Measurements from ENCODE around the gene RABGAP1L. TPM values are rescaled to one million over a fixed set of nuclear protein-coding genes. Genes with fewer than 3 reads are reported as not detected.
A peak's percentile ranks its signal among the peaks of the same experiment; 100 is the strongest.

Gene RABGAP1L
- total RNA-seq, 1 donor from 2014 or later: 69.2 TPM

DNA sequence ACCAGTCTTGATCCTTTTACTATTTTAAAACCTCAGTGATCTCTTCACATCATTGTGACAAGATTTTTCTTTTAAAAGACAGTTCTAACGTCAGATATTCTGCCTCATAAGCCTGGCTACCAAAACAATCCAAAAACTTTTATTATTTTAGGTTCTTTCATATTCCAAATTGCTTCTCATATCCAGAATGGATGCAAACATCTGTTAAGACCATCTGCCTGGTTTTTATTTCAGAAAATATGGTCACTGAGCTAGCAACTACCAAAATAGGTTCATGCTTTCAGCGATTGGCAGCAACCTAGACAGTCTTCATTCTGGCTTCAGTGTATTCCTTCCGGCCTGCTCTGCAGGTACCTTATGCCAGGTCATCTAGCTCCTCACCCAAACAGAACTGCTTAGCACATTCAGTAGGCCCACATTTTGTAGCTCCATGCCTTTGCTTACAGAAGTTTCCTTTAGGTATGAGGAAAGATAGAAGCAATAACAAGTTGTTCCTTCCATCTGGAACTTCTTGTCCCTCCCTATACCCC is 781.4 kb downstream of the RABGAP1L start:
- Histone ChIP-seq H3K27ac (replicated peaks) (no peak overlapping the region), H3K4me3 (no peak overlapping the region), H3K27me3 (ENCODE audit: low read depth) (no peaks in the 10 kb centered on the region), H3K9me3 (replicated peaks) (no peaks in the 10 kb centered on the region), H3K36me3 (no peaks in the 10 kb centered on the region), H3K4me1 (peaks cover 29% of the 10 kb centered on the region)
- intact Hi-C loops (cut with micrococcal nuclease): no loop called here
- TF ChIP-seq CTCF (IDR thresholded peaks at IDR 0.05; ENCODE audit: borderline replicate concordance): no peak
- no peak for DNase-seq

- Histone ChIP-seq H3K27me3 (ENCODE audit: low read depth) (no peaks in the 10 kb centered on the region), H3K4me3 (no peak overlapping the region), H3K4me1 (peaks cover 29% of the 10 kb centered on the region), H3K27ac (replicated peaks) (no peak overlapping the region), H3K9me3 (replicated peaks) (no peaks in the 10 kb centered on the region), H3K36me3 (no peaks in the 10 kb centered on the region)
- peak; percentile 33 for DNase-seq
- TF ChIP-seq CTCF (IDR thresholded peaks at IDR 0.05; ENCODE audit: borderline replicate concordance): no peak
- intact Hi-C loops (cut with micrococcal nuclease): no loop called here
These were observed 783.4 kb downstream of the RABGAP1L start for GRCh38 chr1:174942547-174943255.

GRCh38 chr1:174946031-174946430 is 786.7 kb downstream of the RABGAP1L start:
- no peak for DNase-seq
- Histone ChIP-seq H3K4me1 (peaks cover 22% of the 10 kb centered on the region), H3K27ac (replicated peaks) (no peak overlapping the region), H3K9me3 (replicated peaks) (no peaks in the 10 kb centered on the region), H3K36me3 (no peaks in the 10 kb centered on the region), H3K27me3 (ENCODE audit: low read depth) (no peaks in the 10 kb centered on the region), H3K4me3 (no peak overlapping the region)
- intact Hi-C loops (cut with micrococcal nuclease): no loop called here
- no peak for TF ChIP-seq CTCF (IDR thresholded peaks at IDR 0.05; ENCODE audit: borderline replicate concordance)

DNA sequence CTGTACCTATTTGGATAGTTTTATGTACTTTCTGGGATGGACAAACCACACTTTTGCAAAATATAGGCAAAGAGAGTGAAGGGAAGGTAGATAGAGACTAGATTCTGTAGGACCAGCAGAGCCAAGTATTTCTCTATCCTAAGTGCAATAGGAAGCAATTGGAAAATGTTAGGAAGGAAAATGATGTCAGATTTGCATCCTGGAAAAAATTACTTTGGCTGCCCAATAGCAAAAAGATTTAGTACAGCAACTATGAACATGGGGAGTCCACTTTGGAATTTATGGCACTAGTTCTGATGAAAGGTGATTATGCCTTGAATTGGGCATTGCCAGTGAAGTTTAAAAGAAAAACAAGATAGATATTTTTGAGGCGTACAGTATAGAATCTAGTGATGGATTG is 789.7 kb downstream of the RABGAP1L start:
- no peak for TF ChIP-seq CTCF (IDR thresholded peaks at IDR 0.05; ENCODE audit: borderline replicate concordance)
- no peak for DNase-seq
- H3K4me3 ChIP-seq: no peak overlapping the region
- H3K27me3 ChIP-seq (ENCODE audit: low read depth): no peaks in the 10 kb centered on the region
- no peaks in the 10 kb centered on the region for H3K36me3 ChIP-seq
- intact Hi-C loops (cut with micrococcal nuclease): no loop called here
- H3K27ac ChIP-seq (replicated peaks): no peak overlapping the region
- H3K9me3 ChIP-seq (replicated peaks): no peaks in the 10 kb centered on the region
- H3K4me1 ChIP-seq: peaks cover 10% of the 10 kb centered on the region

GRCh38 chr1:174949645-174950044 is 790.3 kb downstream of the RABGAP1L start:
- H3K4me1 ChIP-seq: peaks cover 16% of the 10 kb centered on the region
- intact Hi-C loops (cut with micrococcal nuclease): no loop called here

More at GRCh38 chr1:174949645-174950044, 790.3 kb downstream of the RABGAP1L start:
- Histone ChIP-seq H3K36me3 (no peaks in the 10 kb centered on the region), H3K9me3 (replicated peaks) (no peaks in the 10 kb centered on the region), H3K27me3 (ENCODE audit: low read depth) (no peaks in the 10 kb centered on the region), H3K4me3 (no peak overlapping the region), H3K27ac (replicated peaks) (no peak overlapping the region)
- TF ChIP-seq CTCF (IDR thresholded peaks at IDR 0.05; ENCODE audit: borderline replicate concordance): no peak
- DNase-seq: no peak
